Activated CD4-positive, alpha-beta T cell treated with anti-CD3 and anti-CD28 coated beads, Interleukin-2, amount 50 U/mL, for 1 hour (primary cell): Measurements from ENCODE around the gene ESF1.
A peak's percentile ranks its signal among the peaks of the same experiment; 100 is the strongest.

Source experiments
- DNase-seq: peaks from one replicate; pipeline ENCODE4 v3.0.0-alpha.2; 2020

The ESF1 gene, protein sequence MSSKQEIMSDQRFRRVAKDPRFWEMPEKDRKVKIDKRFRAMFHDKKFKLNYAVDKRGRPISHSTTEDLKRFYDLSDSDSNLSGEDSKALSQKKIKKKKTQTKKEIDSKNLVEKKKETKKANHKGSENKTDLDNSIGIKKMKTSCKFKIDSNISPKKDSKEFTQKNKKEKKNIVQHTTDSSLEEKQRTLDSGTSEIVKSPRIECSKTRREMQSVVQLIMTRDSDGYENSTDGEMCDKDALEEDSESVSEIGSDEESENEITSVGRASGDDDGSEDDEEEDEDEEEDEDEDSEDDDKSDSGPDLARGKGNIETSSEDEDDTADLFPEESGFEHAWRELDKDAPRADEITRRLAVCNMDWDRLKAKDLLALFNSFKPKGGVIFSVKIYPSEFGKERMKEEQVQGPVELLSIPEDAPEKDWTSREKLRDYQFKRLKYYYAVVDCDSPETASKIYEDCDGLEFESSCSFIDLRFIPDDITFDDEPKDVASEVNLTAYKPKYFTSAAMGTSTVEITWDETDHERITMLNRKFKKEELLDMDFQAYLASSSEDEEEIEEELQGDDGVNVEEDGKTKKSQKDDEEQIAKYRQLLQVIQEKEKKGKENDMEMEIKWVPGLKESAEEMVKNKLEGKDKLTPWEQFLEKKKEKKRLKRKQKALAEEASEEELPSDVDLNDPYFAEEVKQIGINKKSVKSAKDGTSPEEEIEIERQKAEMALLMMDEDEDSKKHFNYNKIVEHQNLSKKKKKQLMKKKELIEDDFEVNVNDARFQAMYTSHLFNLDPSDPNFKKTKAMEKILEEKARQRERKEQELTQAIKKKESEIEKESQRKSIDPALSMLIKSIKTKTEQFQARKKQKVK

DNA sequence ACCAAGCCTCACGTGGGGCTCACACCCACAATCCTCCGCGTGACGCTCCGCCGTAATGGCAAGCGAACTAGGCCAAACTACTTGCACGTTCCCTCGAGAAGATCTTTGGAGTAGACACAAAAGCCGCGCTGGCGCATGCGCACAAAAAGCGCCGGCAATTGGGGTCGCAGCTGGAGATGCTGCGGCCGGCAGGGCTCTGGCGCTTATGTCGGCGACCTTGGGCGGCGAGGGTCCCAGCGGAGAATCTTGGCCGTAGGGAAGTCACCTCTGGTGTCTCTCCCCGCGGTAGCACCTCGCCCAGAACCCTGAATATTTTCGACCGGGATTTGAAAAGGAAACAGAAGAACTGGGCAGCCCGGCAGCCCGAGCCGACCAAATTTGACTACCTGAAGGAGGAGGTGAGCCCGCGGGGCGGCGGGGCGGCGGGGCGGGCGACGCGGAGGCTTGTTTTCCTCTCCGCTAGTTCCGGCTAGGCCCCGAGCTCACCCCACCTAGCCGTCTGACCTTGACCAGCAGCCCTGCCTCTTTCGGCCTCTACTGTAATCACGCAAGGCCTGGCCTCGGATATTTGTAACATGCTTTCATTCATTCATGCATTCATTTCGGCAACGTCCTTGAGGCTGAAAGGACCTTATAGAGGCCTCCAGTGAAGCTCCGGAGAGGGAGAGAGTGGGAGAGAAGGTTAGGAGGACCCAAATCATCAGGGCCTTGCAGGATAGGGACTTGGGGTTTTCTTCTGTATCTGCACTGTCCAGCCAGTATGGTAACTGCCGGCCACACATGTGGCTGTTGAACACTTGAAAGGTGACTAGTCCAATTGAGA lies at the start of gene ESF1, which contains the start of gene NDUFAF5:
ESF1 (minus strand) TSS at position 27 of the 823 bp plus-strand sequence. CDS start 1,779 bp downstream, outside the sequence.
NDUFAF5 (plus strand) TSS at position 136 of the 823 bp plus-strand sequence; CDS start at position 177, 41 bp downstream.
- DNase-seq = peak; percentile 88

DNA sequence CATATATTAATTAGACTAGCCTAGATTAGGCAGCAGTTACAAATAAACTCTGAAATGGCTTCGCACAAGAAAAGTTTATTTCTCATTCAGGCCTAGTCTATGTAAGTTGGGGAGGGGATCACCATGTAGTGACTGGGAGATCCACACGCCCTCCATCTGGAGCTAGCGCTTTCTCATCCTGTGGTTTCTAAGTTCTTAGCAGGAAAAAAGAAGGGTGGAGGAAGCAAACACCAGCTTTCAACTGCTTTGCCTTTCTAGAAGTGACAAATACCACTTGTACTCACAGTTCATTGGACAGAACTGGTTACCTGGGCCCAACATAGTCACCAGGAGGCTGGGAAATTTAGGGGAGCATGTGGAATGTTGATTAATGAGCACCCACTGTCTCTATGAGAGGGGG lies 46.8 kb upstream of the ESF1 start:
- DNase-seq = no peak

DNA sequence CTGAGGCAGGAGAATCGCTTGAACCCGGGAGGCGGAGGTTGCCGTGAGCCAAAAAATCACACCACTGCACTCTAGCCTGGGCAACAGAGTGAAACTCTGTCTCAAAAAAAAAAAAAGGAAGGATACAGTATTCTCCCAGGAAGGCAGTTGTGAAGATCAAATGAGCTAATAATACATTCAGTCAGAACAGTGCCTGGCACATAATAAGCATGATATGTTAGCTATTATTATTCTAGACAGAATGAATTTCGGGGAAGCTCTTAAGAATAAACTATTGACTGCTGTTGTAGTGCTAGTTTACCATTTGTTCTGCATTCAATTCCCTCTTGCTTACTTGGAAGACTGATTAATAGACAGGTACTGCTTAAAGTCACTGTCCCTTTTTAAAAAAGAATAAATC lies 40.7 kb upstream of the ESF1 start:
- no peak for DNase-seq

DNA sequence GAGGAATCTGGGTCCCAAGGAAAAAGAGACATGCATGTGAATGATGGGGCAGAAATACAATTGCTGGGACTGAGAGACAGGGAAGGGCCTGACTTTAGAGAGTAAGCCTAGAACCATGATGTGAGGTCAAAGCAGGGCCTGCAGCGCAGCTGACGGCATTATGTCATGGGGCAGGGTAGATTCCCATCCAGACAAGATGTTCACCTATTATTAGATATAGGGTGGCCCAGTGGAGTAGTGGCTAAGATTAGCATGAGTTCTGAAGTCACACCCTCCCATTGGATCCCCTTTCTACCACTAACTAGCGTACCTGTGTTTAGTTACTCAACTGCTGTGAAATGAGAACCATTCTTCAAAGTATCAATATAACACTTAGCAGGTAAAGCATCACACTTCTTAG lies 39.7 kb upstream of the ESF1 start:
- DNase-seq = no peak

DNA sequence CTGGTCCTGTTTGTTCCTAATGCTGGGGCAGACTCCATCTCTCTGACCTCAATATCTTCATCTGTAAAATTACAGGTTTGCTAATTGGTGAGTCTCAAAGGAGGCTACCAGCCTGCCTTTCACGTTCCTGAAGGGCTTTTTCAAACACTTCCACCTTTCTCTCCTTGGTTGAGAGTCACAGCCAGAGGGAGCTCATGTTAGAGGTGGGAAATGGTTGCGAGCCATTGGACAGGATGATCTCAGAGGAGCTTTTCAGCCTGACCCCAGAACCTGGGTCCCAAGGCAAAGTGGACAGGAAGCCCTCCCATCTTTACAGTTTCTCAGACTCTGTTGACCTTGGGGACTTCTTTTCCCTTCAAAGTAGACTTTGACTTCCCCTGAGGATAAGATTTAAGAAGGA lies 37.7 kb upstream of the ESF1 start:
- no peak for DNase-seq

DNA sequence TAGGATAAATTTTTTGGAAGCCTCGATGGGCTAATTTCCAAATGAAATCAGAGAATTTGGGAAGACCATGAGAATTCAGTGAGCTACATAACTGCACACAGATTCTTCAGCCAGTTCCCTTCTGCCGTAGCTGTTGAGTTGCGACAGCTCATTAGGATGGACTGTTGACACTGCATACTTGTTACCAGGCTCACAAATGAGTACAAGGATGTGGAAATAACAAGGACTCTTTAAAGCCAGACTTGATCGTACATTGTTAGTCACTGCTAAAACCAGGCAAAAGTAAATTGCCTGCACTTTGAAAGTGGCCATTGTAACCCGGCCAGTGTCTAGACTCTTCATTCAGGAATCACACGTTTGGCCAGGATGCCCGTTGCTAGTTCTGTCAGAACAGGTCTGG lies 37.2 kb upstream of the ESF1 start:
- no peak for DNase-seq

DNA sequence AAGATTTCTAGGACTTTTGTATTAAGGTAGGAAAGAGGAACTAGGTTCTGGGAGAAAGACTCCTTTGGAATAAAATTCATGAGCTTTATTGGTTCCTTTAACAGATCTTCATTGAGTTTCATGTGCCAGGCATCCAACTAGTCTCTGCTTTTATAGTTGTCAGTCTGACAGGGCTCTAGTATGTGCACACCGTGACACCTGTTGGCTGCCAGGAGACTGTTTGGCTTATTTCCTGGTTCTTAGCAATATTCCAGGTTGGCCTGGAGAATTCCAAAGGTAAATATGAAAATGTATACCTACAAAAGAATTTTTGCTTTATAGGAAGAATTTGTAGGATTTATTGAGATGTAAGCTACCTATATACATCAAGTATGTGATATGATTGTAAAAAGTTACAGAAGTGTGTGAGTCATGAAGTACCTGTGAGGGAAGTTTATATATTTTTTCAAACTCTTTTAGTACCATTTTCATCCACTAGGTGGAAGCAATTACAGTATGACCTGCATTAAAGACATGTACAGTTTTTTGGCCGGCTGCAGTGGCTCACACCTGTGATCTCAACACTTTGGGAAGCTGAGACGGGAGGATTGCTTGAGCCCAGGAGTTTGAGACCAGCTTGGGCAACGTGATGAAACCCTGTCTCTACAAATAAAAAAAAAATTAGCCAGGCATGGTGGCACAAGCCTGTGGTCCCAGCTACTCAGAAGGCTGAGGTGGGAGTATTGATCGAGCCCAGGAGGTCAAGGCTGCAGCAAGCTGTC lies 35.3 kb upstream of the ESF1 start:
- DNase-seq = peak; percentile 2

DNA sequence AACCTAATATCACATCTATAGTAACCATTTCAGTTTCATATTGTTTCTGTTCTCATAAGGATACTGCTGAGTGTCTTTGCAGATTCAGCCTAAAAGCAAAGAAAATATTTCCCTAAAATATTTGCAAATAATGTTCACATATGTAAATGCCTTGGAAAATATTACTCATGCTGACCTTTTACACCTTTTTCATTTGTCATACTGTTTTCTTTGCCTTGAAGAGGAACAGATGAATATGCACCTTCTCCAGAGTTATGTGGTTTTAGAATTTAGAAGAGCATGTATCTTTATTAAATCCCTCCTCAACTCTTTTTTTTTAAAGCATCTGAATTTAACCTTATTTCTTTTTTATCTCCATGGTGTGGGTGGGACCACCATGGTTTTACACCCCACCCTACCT lies 32.6 kb upstream of the ESF1 start:
- no peak for DNase-seq

DNA sequence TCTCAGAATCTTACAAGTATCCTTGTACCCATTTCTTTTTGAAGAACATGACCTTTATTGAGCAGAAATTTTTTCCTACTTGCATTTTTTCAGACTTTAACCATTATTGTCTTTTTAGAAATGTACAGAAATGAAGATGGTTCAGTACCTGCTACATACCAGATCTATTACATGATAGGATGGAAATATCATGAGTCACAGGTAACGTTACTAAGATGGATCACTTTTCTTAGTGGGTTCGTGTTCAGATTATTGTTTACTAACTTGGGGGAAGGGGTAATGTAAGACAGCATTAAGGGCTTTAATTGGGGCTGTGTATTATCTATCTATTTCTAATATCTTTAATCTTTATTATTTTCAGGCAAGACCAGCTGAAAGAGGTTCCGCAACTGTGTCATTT lies 32.0 kb upstream of the ESF1 start:
- no peak for DNase-seq

DNA sequence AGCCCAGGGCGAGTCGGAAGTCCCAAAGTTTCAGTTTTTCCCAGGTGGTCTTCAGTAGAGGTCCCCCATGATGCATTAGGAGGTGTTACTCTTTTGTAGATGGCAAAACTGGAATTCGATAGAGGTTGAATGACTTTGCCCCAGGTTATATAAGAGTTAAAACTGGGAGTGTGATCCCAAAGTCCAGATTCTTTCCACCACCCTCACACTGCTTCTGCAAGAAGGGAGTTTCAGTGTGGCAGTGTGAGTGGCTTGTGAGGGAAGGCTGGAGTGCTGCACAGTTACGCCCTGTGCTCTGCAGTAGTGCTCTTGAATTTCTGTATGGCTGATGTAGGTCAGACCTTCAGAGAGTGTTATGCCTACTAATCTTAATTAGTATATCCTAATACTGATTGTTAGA lies 30.0 kb upstream of the ESF1 start:
- DNase-seq = no peak

DNA sequence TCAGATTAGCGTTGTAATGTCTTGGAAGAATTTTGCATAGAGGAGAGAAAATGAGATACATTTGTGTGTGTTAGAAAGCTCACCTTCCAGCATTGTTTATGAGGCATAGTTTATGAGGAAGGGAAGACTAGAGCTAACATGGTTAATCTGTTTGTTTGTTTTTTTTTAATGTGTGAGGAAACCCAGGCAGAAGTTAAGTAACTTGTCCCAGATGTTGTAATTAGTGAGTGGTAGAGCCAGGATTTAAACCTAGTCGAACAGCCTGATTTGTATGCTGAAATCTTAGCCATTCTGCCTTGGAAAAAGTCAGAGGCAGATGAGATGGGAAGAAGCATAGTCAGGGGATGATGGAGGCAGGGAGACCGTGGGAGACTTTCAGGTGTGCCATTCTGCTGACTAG lies 29.2 kb upstream of the ESF1 start:
- DNase-seq = no peak

DNA sequence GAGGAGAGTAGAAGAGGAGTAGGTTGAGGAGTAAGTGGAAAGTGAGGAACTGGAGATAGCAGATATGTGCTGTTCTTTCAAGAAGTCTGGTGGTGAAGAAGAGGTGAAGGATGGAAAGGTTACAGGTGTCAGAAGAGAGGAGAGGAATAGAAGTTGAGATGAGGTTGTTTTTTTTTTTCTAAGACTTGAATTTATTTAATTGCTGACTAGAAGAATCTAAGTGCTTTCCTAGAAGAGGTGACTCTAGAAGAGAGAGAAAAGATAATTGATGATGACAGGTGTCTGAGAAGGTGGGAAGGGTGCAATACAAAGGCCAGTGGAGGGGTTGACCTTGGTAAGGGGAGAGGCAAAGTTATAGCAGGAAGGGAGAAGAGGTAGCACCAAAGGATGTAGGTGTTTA lies 25.7 kb upstream of the ESF1 start:
- no peak for DNase-seq

DNA sequence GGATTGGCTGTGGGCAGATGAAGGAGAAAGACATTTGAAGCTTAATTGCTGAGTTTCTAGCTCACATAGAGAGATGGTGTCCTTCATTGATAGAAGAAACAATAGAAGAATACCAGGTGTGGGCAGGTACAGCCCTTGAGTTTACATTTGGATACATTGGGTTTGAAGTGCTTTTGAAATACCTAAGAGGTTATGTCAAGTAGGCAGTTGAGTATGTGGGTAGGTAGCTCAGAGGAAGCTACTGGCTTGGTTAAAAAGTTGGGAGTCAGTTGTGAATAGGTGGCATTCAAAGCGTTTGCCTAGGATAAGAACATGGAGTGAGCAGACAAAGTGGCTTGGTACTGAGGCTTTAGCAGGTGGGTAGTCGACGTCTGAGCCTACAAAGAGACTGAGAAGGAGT lies 25.1 kb upstream of the ESF1 start:
- no peak for DNase-seq

DNA sequence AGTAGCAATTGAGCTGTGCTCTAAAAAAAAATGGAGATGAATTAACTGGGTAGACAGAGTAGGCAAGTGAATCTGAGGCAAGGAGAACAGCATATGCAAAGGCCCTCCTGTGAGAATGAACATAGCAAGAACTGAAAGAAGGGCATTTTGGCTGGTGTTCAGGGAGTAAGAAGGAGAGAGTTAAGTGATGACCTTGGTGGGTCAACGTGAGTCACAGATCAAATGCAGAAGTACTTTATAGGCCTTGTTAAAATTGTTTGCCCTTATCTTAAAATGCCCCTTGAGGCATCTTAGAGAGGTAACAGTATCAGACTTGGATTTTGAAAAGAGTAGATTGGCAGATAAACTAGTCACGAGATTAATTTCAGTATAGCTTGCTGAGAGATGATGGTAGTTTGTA lies 24.7 kb upstream of the ESF1 start:
- no peak for DNase-seq

DNA sequence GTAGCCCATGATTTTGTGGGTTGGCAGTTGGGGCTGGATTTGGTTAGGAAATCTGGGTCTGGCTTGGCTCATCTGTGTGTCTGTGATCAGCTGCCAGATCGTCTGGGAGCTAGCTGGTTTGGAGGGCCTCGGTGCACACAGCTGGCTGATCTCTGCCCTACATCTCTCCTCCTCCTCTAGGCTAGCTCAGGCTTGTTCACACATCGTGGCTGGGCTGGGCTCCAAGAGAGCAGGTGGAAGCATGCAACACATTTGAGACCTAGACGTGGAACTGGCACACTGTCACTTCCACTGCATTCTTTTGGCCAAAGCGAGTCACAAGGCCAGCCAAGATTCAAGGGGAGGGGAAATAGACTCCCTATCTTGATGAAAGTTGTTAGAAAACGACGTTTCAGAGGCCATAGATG lies 16.0 kb upstream of the ESF1 start:
- DNase-seq = no peak

DNA sequence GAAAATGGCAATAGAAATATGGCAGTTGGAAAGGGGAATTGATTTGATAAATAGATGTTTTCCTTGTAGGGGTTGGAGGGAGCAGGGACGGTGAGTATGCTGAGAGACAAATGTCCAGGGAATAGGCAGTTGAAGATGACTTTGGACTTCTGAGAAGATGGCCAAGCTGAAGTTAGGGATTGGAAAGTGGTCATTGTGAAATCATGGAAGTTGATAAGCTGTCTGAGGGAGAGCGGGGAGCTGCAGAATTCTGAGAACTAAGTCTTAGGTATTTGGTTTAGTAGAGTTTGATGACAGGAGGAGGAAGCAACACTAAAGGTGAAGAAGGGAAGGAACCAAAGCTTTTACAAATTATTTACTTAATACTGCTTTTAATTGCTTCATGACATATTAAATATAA lies 15.3 kb upstream of the ESF1 start:
- no peak for DNase-seq

DNA sequence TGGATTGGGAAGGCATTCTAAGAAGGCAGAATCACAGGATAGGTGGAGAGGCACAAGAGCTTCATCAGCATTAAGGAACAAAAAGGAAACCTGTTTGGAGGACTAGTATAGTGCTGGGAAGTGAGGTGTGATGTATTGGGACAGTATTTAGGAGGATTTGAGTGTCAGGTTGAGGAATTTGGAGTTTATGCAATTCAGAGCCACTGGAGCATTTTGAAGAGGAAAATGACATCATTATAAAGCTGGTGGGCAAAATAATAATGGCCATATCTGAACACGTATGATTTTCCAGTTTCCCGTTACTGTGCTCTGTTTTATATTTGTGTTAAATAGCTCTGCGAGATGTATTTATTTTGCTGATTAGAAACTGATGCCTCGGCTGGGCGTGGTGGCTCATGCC lies 14.3 kb upstream of the ESF1 start:
- no peak for DNase-seq

DNA sequence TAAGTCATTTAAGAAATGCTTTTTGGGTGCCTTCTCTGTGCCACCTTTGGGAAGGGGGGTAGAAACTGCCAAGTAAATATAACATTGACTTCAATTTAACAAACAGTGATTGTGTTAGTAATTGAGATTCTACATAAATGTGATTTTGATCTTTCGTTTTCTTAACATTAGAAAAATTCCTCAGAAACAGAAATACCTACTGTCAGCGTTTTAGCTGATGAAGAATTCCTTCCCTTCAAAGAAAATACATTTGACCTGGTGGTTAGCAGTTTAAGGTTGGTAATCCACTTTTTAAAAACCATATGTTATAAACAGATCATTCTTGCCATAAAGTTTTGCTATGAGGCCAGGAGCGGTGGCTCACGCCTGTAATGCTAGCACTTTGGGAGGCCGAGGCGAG lies 9.9 kb upstream of the ESF1 start:
- no peak for DNase-seq

DNA sequence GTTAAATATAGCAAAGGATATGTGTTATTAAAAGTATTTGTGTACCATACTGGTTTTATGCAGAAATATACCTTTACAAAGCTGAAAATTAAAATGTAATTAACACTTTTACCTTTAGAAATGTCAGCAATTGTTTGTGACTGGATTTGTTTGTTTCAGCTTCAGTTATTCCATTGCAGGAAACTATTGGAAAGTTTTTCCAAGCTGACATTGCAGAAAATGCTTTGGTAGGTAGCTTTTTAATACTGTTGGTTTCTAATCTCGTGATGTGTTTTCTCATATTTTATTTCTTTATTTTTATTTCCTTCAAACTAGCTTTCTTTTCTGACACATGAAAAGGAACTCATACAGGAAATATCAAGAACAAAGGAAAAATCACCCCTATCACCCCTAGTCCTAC lies 8.3 kb upstream of the ESF1 start:
- DNase-seq = no peak

DNA sequence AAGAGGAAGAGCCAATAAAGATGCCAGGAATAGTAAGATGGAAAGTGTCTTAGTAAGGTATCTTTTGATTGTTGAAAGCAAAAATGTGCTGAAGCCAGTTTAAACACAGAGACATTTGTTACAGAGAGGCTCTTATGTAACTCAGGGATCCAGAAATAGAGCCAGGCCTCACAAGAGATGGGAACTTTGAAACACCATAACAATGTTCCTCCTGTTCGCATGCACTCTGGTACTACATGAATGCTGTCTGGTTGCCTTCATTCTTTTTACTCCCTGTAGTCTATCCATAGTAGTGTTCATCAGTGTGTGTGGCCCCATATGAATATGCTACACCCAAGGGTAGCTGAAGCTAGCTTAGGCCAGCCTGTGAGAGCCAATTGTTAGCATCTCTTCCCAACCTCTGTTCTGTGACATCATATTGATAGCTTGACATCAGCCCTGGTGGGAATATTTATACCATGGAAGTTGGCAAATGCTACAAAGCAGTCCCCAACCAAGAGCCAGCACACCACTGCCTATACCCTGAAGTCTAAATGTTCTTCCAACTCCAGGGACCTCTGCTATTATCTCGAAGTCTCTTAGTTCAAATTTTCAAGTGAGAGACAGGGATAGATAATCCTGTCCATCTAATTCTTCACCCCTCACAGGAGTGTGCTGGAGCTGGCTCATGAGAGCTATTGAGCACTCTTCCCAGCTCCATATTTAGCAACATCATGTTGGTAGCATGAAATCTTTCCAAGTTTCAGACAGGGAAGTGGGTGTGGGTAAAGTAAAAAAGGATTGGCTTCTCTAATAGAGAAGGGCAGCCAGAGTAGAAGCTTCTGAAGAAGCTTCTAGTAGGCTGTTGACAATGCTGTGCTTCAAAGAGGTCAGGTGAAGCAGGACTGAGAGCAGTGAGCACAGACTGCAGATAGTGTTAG lies 7.1 kb upstream of the ESF1 start:
- DNase-seq = no peak

DNA sequence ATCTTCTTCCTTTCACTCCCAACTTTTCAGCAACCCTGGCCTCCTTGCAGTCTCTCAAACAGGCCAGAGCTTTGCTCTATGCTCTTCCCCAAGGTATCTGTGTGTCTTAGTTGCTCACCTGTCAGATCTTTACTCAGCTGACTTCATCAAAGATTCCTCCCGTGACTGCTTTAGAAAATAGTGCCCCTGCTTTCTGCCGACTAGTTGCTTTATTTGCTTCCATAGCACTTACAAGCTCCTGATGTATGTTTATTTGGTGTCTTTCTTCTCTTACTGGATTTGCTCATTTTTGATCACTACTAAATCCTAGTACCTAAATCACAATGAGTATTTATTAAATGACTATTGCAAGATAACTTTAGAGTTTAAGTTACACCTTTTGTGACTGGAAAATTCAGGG lies 6.0 kb upstream of the ESF1 start:
- no peak for DNase-seq
